Neutrophil (primary cell): ENCODE measurements around the gene ANKRD36.
"Not testable (repeated sequence)": the region's sequence is repeated elsewhere in the genome, so short reads cannot be mapped to it uniquely, and the experiment has no call there.

ENCODE experiments used
- H3K27ac ChIP-seq: fragments of 200-600 bp; sonication (generic); 2 replicates; pipeline ENCODE4 v1.5.1; 2016; ENCODE audit warnings: mild to moderate bottlenecking, moderate library complexity
- H3K27me3 ChIP-seq: fragments of 200-600 bp; sonication (generic); 2 replicates; pipeline ENCODE4 v1.6.0; 2016; ENCODE audit warnings: mild to moderate bottlenecking
- H3K36me3 ChIP-seq: fragments of 200-600 bp; sonication (generic); 2 replicates; pipeline ENCODE4 v1.5.1; 2017
- H3K4me1 ChIP-seq, 2 experiments: fragments of 200-600 bp in 1 of 2; sonication (generic) in 1 of 2; 1 replicate in 1 of 2; 2 replicates in 1 of 2; pipeline versions ENCODE4 v1.5.1 to v1.6.1; 2013 to 2016; ENCODE audit warnings: low read depth in 1 of 2, low read length in 1 of 2, mild to moderate bottlenecking in 1 of 2, moderate library complexity in 1 of 2; ENCODE audit not compliant: control insufficient read depth in 1 of 2, insufficient read depth in 1 of 2
- H3K4me3 ChIP-seq, 2 experiments: fragments of 200-600 bp in 1 of 2; sonication (generic) in 1 of 2; 1 replicate in 1 of 2; 2 replicates in 1 of 2; pipeline ENCODE4 v1.5.1; 2013 to 2016; ENCODE audit warnings: low read depth in 1 of 2, low read length in 1 of 2, mild to moderate bottlenecking in 1 of 2, moderate library complexity in 1 of 2
- H3K9me3 ChIP-seq: fragments of 200-600 bp; sonication (generic); 2 replicates; pipeline ENCODE4 v1.5.1; 2016
- CTCF ChIP-seq: fragments of 200-600 bp; sonication (generic); IDR thresholded peaks from 2 replicates; pipeline ENCODE4 v1.5.1; 2016; ENCODE audit warnings: antibody characterized with exemption

The ANKRD36 gene

GRCh38 chr2:97092946-97093345, 20.0 kb upstream of the ANKRD36 start:
- H3K27ac ChIP-seq: not testable (repeated sequence)

GRCh38 chr2:97093983-97094771, 18.8 kb upstream of the ANKRD36 start:
- H3K36me3 ChIP-seq, H3K9me3 ChIP-seq, H3K4me1 ChIP-seq, H3K27ac ChIP-seq: not testable (repeated sequence)
- Histone ChIP-seq H3K27me3 (peaks cover 37% of the 10 kb centered on the region), H3K4me3 (peak overlapping the region in 1 of 2 experiments; percentile 40)

More at GRCh38 chr2:97092946-97093345, 20.0 kb upstream of the ANKRD36 start:
- H3K36me3 ChIP-seq, H3K9me3 ChIP-seq, H3K4me1 ChIP-seq, H3K4me3 ChIP-seq: not testable (repeated sequence)
- peaks cover 33% of the 10 kb centered on the region for H3K27me3 ChIP-seq

GRCh38 chr2:97094772-97095611, 18.0 kb upstream of the ANKRD36 start, which contains the start of gene FAHD2B:
Gene FAHD2B (minus strand): TSS chr2:97094882. CDS start chr2:97091706, 3,176 bp downstream.
- not testable (repeated sequence) for H3K27ac ChIP-seq, H3K9me3 ChIP-seq, H3K36me3 ChIP-seq, H3K4me1 ChIP-seq
- H3K27me3 ChIP-seq: peaks cover 37% of the 10 kb centered on the region
- peak within 1 kb of the TSS in 1 of 2 experiments; percentile 40 for H3K4me3 ChIP-seq

- Histone ChIP-seq H3K4me1 (peaks cover 5% of the 10 kb centered on the region in 2 experiments), H3K27me3 (peaks cover 37% of the 10 kb centered on the region), H3K4me3 (no peak overlapping the region), H3K36me3 (no peaks in the 10 kb centered on the region), H3K9me3 (no peaks in the 10 kb centered on the region), H3K27ac (no peak overlapping the region)
- TF ChIP-seq CTCF: no peak
Observed at GRCh38 chr2:97095661-97096060, 17.3 kb upstream of the ANKRD36 start.

GRCh38 chr2:97098786-97099372, 14.1 kb upstream of the ANKRD36 start:
- H3K4me3 ChIP-seq, H3K36me3 ChIP-seq, H3K9me3 ChIP-seq: not testable (repeated sequence)

GRCh38 chr2:97106878-97107277, 6.1 kb upstream of the ANKRD36 start:
- H3K36me3 ChIP-seq, H3K27ac ChIP-seq, H3K9me3 ChIP-seq, H3K4me1 ChIP-seq, H3K4me3 ChIP-seq: not testable (repeated sequence)
- H3K27me3 ChIP-seq: peaks cover 42% of the 10 kb centered on the region

More at GRCh38 chr2:97098786-97099372, 14.1 kb upstream of the ANKRD36 start:
- not testable (repeated sequence) for H3K27ac ChIP-seq, H3K4me1 ChIP-seq
- peaks cover 54% of the 10 kb centered on the region for H3K27me3 ChIP-seq

GRCh38 chr2:97111246-97111645, 1.7 kb upstream of the ANKRD36 start:
- H3K27ac ChIP-seq, H3K4me3 ChIP-seq, H3K9me3 ChIP-seq, H3K36me3 ChIP-seq, H3K4me1 ChIP-seq: not testable (repeated sequence)
- peaks cover 29% of the 10 kb centered on the region for H3K27me3 ChIP-seq

- peak overlapping the region; percentile 74 to 87 for H3K4me3 ChIP-seq
- peak overlapping the region; percentile 77 for H3K27ac ChIP-seq
Observed at GRCh38 chr2:97112320-97113049, 468 bp upstream of the ANKRD36 start.

GRCh38 chr2:97113882-97114255, 916 bp downstream of the ANKRD36 start:
- peak overlapping the region; percentile 74 to 87 for H3K4me3 ChIP-seq
- H3K9me3 ChIP-seq, H3K36me3 ChIP-seq, H3K4me1 ChIP-seq: not testable (repeated sequence)
- peaks cover 17% of the 10 kb centered on the region for H3K27me3 ChIP-seq
- H3K27ac ChIP-seq: peak overlapping the region; percentile 77

More at GRCh38 chr2:97112320-97113049, 468 bp upstream of the ANKRD36 start:
- peak; percentile 91 for TF ChIP-seq CTCF
- H3K4me1 ChIP-seq, H3K9me3 ChIP-seq, H3K36me3 ChIP-seq: not testable (repeated sequence)
- peaks cover 21% of the 10 kb centered on the region for H3K27me3 ChIP-seq

- H3K4me3 ChIP-seq, H3K27ac ChIP-seq: not testable (repeated sequence)
Observed at GRCh38 chr2:97129090-97129489, 16.1 kb downstream of the ANKRD36 start.

GRCh38 chr2:97144016-97144415, 31.1 kb downstream of the ANKRD36 start:
- not testable (repeated sequence) for H3K9me3 ChIP-seq, H3K27me3 ChIP-seq, H3K4me1 ChIP-seq, H3K36me3 ChIP-seq, H3K27ac ChIP-seq, H3K4me3 ChIP-seq

More at GRCh38 chr2:97129090-97129489, 16.1 kb downstream of the ANKRD36 start:
- not testable (repeated sequence) for H3K27me3 ChIP-seq, H3K36me3 ChIP-seq, H3K4me1 ChIP-seq, H3K9me3 ChIP-seq
